Ovary (tissue), 9 donors: Measurements from ENCODE around the gene DNAJB11. TPM values are rescaled to one million over a fixed set of nuclear protein-coding genes. Genes with fewer than 3 reads are reported as not detected.
A peak's percentile ranks its signal among the peaks of the same experiment; 100 is the strongest.

Source experiments
- DNase-seq, 5 donors: peaks; one replicate each; pipeline ENCODE4 v3.0.0-alpha.2; 2019 to 2020
- H3K27ac ChIP-seq, 2 donors: fragments of 200-600 bp; one replicate each; pipeline versions ENCODE4 v1.5.1 to v1.8.0; 2019 to 2022
- H3K27me3 ChIP-seq: fragments of 200-600 bp; one replicate; pipeline ENCODE4 v1.8.0; 2022
- H3K36me3 ChIP-seq: fragments of 200-600 bp; sonication (generic); one replicate; pipeline ENCODE4 v1.5.1; 2019
- H3K4me1 ChIP-seq: one replicate; pipeline ENCODE4 v1.8.1; 2013; ENCODE audit warnings: mild to moderate bottlenecking, moderate library complexity; ENCODE audit not compliant: insufficient read depth
- H3K4me3 ChIP-seq: fragments of 200-600 bp; sonication (generic); one replicate; pipeline ENCODE4 v1.5.1; 2017
- H3K9me3 ChIP-seq, 2 donors: fragments of 200-600 bp in 1 of 2; sonication (generic) in 1 of 2; one replicate each; pipeline versions ENCODE4 v1.5.1 to v1.8.1; 2013 to 2019; ENCODE audit warnings: mild to moderate bottlenecking in 1 of 2, moderate library complexity in 1 of 2
- EP300 ChIP-seq: sonication (generic); formaldehyde crosslinking; IDR thresholded peaks from one replicate; pipeline ENCODE4 v1.6.1; 2017; ENCODE audit warnings: antibody characterized with exemption
- POLR2A ChIP-seq: fragments of 450-650 bp; IDR thresholded peaks from one replicate; pipeline ENCODE4 v1.6.1; 2017; ENCODE audit warnings: antibody characterized with exemption, mild to moderate bottlenecking, moderate library complexity
- WGBS, 3 donors: extraction: QIAGEN DNeasy Blood & Tissue Kit in 1 of 3; methylation state at CpG; one replicate each; pipeline versions ENCODE4 v1.1.5 to v1.1.7; 2013 to 2017; 5-methylcytosine and 5-hydroxymethylcytosine counted together
- intact Hi-C, 4 donors: fragments of 100-400 bp; cut with DNase I; formaldehyde crosslinking; loops; one replicate each; pipeline versions ENCODE4 v1.11.0 to v1.15.1; 2022 to 2023
- polyA plus RNA-seq, 2 donors: library from polyadenylated mRNA; stranded (reverse); fragments of 200-250 nt in 1 of 2; fragments of 350-450 nt in 1 of 2; fragmentation: Illumina TruSeq in 1 of 2; extraction: RNeasy Lipid Tissue Mini Kit (QIAGEN cat#74804) in 1 of 2; gene quantifications; one replicate each; pipeline ENCODE4 v1.2.3, GENCODE V29; 2013 to 2014
- total RNA-seq, 7 donors: library from RNA; depleted of rRNA in 2 of 7; stranded (reverse); fragments of >200 nt in 2 of 7; fragmentation: NEBNext Ultra II Directional in 3 of 7; extraction: Animal tissue kit (Norgen Biotek cat#: 25700) in 3 of 7; gene quantifications; one replicate each; pipeline versions ENCODE4 v1.1.0 to v1.2.4, GENCODE V29; 2016 to 2023
- TF ChIP-seq, protein P1 (sequence below), 3 donors: fragments of 450-650 bp in 2 of 3; fragments of 200-600 bp in 1 of 3; IDR thresholded peaks; one replicate each; pipeline versions ENCODE4 v1.5.1 to v1.8.0; 2016 to 2022; ENCODE audit warnings: antibody characterized with exemption in 3 of 3, mild to moderate bottlenecking in 1 of 3
- donor health status: DM: no; HTN: no; CAD: no; lungs with moderate emphysema.
- donor health status: DM: no; HTN: no; CAD: no.
- donor health status: Bipolar disorder and iron deficiency.
- donor health status: DM: yes; HTN: yes; CAD: no.
- donor health status: DM: no; HTN: no; CAD: no.
- donor health status: DM: yes; HTN: yes; CAD: no.

Gene DNAJB11
- total and polyA plus RNA-seq, 9 donors = 17.7 to 38.2 (median 23.8) TPM

DNA sequence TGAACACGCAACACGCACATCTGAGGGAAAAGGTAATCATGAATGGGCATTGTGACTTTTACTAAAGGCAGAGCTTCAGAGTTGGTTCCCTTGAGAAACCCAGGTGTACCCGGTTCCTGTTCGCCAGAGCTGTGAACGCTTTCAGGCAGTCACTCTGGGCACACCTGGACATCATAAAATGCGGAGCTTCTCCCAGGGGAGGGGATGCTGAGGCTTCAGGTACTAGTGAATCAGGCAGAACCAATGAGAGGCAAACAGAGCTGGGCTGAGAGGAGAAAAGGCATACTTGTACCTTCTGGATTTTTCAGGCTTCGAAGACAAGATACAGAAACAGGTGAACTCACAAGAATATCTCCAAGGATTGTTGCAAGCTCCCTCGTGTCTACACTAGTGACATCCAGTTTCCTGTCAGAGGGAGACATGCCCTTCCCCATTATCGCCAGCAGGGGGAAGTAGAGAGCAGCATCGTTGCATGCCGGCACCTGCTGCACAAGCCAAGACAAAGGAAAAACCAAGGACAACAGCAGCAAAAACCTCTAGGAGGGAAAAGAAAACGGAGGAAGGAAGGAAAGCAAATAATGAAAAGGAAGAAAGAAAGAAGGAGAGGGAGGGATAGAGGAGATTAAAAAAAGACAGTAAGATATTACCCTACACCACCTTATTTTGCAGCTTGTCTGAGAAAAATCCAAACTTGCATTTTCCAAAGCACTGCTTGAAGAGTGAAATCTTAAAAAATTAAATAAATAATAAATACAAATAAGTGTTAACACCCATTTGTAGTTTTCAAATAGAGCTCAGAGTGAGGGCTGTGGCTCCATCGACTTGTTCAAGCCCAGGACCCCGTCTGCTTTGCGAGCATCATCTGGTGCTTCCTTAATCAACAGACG lies 44.3 kb downstream of the DNAJB11 start:
- Histone ChIP-seq H3K36me3 (no peaks in the 10 kb centered on the region), H3K27me3 (no peaks in the 10 kb centered on the region), H3K9me3 (no peaks in the 10 kb centered on the region), H3K4me1 (no peaks in the 10 kb centered on the region), H3K27ac (no peak overlapping the region), H3K4me3 (no peak overlapping the region)
- peak; percentile 40 to 73 (median 65) for DNase-seq
- WGBS, 3 donors = 28 to 34% (median 34%) methylated on average over 16 of the region's 16 CpGs
- intact Hi-C loops = loop anchor here in 3 of 4 donors (5.0 to 10.0 kb wide), 5 partner anchors 200 to 1100 kb away; no protein-coding TSS in a partner anchor
- TF ChIP-seq, protein P1, sequence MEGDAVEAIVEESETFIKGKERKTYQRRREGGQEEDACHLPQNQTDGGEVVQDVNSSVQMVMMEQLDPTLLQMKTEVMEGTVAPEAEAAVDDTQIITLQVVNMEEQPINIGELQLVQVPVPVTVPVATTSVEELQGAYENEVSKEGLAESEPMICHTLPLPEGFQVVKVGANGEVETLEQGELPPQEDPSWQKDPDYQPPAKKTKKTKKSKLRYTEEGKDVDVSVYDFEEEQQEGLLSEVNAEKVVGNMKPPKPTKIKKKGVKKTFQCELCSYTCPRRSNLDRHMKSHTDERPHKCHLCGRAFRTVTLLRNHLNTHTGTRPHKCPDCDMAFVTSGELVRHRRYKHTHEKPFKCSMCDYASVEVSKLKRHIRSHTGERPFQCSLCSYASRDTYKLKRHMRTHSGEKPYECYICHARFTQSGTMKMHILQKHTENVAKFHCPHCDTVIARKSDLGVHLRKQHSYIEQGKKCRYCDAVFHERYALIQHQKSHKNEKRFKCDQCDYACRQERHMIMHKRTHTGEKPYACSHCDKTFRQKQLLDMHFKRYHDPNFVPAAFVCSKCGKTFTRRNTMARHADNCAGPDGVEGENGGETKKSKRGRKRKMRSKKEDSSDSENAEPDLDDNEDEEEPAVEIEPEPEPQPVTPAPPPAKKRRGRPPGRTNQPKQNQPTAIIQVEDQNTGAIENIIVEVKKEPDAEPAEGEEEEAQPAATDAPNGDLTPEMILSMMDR (IDR thresholded peaks at IDR 0.05) = peak; percentile 46 to 88 (median 72)
- TF ChIP-seq POLR2A (no peak), EP300 (no peak)

DNA sequence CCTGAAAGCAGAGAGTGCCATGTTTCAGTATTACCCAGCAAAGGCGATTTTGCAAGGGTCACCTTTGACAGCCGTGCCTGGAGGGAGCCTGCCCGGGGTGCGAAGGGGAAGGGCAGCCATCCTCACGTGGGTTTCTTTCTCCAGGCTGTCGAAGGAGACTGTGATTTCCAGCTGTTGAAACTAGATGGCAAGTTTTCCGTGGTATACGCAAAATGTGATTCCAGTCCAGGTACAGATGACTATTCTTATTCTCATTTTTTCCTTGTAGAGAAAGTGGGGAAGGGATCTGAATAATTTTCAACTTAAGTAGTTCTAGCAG lies 45.7 kb downstream of the DNAJB11 start:
- intact Hi-C loops = loop anchor here in 3 of 4 donors (5.0 to 10.0 kb wide), 5 partner anchors 199 to 1099 kb away; no protein-coding TSS in a partner anchor
- TF ChIP-seq EP300 (no peak), POLR2A (no peak)
- TF ChIP-seq, protein P1 (IDR thresholded peaks at IDR 0.05) = no peak
- Histone ChIP-seq H3K9me3 (no peaks in the 10 kb centered on the region), H3K4me1 (no peaks in the 10 kb centered on the region), H3K36me3 (no peaks in the 10 kb centered on the region), H3K27ac (no peak overlapping the region), H3K4me3 (no peak overlapping the region), H3K27me3 (no peaks in the 10 kb centered on the region)
- DNase-seq = no peak
- 74 to 79% (median 78%) methylated on average over 8 of the region's 8 CpGs for WGBS, 3 donors

DNA sequence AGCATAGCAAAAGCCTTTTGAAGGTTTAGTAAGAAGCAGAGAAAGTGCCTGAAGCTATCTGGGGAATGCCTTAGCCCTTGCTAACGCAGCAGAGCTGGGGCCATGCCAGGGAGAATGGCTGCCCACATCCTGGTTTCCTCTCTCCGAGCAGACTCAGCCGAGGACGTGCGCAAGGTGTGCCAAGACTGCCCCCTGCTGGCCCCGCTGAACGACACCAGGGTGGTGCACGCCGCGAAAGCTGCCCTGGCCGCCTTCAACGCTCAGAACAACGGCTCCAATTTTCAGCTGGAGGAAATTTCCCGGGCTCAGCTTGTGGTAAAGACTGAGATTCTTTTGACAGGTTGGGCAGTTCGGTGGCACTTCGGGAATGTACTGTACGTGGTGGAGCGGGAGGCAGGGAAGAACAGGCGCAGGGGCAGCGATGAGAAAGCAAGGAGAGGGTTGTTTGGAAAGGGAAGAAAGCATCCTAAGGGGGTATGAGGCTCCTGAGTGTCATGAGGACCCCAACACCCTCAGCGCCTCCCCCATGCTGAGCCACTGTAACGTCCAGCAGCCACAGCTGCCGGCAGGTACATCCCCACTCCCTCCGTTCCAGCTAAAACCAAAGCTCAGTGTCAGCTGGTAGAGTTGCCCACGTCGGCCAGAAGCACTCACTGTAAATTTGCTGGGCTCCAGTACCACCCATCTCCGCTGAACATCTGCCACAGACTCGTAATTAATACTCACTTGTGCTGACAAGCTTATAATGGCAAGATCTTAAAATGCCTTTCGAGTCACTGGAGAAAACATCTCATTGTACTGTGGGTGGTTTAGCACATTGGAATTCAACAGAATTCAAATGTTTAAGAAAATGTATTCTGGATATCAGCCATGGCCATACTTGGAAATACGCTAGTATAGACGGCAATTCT lies 46.8 kb downstream of the DNAJB11 start:
- TF ChIP-seq EP300 = no peak
- TF ChIP-seq POLR2A = no peak
- TF ChIP-seq, protein P1 (IDR thresholded peaks at IDR 0.05) = peak; percentile 27 to 41 (median 35)
- Histone ChIP-seq H3K27ac (no peak overlapping the region), H3K36me3 (no peaks in the 10 kb centered on the region), H3K27me3 (no peaks in the 10 kb centered on the region), H3K4me1 (no peaks in the 10 kb centered on the region), H3K9me3 (no peaks in the 10 kb centered on the region), H3K4me3 (no peak overlapping the region)
- intact Hi-C loops = loop anchor here in 3 of 4 donors (5.0 to 10.0 kb wide), 5 partner anchors 198 to 1098 kb away; no protein-coding TSS in a partner anchor
- DNase-seq = peak; percentile 55 to 82 (median 63)
- 17 to 22% (median 19%) methylated on average over 25 to 31 of the region's 31 CpGs for WGBS, 3 donors

DNA sequence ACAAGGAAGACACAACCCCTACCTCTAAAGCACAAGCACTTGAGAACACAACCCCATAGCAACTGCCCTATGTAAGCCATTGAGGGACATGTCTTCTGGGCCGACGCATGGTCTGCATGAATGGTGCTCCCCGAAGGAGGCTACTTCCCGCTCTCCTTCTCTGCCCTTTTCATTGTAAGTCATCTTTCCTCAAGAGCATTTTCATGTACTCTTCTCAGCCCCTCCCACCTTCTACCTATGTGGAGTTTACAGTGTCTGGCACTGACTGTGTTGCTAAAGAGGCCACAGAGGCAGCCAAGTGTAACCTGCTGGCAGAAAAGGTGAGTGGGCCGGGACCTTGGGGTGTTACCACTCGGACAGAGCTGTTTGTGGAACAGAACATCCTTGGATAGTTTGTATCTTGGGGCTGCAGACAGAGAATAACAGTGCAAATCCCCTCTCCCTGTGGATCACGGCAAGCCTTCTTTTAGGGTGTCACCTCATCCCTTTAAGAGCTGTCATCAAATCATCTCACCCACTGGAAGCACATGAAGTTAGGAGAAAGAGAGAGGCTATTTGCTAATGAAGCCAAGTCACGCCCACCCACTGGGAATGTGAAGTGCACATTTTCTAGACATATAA lies 47.9 kb downstream of the DNAJB11 start:
- intact Hi-C loops = loop anchor here in 3 of 4 donors (5.0 to 10.0 kb wide), 5 partner anchors 196 to 1096 kb away; no protein-coding TSS in a partner anchor
- 80 to 83% (median 81%) methylated on average over 8 of the region's 8 CpGs for WGBS, 3 donors

More for the DNA sequence above, 47.9 kb downstream of the DNAJB11 start:
- H3K36me3 ChIP-seq = no peaks in the 10 kb centered on the region
- DNase-seq = no peak
- no peak overlapping the region for H3K27ac ChIP-seq
- no peaks in the 10 kb centered on the region for H3K27me3 ChIP-seq
- H3K4me3 ChIP-seq = no peak overlapping the region
- H3K9me3 ChIP-seq = no peaks in the 10 kb centered on the region
- TF ChIP-seq POLR2A = no peak
- TF ChIP-seq EP300 = no peak
- TF ChIP-seq, protein P1 (IDR thresholded peaks at IDR 0.05) = no peak
- no peaks in the 10 kb centered on the region for H3K4me1 ChIP-seq
